LNCaP clone FGC (cell line): Measurements from ENCODE around the gene EIF4G3.

ENCODE experiments used
- DNase-seq: peaks from one replicate; pipeline ENCODE4 v3.0.0-alpha.2; 2011; ENCODE audit warnings: low read depth
- H3K4me3 ChIP-seq: 2 replicates; pipeline ENCODE4 v1.5.1; 2011; ENCODE audit warnings: mild to moderate bottlenecking, low read depth, low read length, control low read depth
- TF ChIP-seq, protein P1 (sequence below): IDR thresholded peaks from 2 replicates; pipeline ENCODE4 v1.5.1; 2012; ENCODE audit warnings: mild to moderate bottlenecking; ENCODE audit not compliant: control insufficient read depth, insufficient read depth; ENCODE audit errors: extremely low read depth

EIF4G3 gene

GRCh38 chr1:21045351-21045750, 131.3 kb downstream of the EIF4G3 start:
- TF ChIP-seq, protein P1, sequence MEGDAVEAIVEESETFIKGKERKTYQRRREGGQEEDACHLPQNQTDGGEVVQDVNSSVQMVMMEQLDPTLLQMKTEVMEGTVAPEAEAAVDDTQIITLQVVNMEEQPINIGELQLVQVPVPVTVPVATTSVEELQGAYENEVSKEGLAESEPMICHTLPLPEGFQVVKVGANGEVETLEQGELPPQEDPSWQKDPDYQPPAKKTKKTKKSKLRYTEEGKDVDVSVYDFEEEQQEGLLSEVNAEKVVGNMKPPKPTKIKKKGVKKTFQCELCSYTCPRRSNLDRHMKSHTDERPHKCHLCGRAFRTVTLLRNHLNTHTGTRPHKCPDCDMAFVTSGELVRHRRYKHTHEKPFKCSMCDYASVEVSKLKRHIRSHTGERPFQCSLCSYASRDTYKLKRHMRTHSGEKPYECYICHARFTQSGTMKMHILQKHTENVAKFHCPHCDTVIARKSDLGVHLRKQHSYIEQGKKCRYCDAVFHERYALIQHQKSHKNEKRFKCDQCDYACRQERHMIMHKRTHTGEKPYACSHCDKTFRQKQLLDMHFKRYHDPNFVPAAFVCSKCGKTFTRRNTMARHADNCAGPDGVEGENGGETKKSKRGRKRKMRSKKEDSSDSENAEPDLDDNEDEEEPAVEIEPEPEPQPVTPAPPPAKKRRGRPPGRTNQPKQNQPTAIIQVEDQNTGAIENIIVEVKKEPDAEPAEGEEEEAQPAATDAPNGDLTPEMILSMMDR: no peak
- H3K4me3 ChIP-seq: no peak overlapping the region
- no peak for DNase-seq

DNA sequence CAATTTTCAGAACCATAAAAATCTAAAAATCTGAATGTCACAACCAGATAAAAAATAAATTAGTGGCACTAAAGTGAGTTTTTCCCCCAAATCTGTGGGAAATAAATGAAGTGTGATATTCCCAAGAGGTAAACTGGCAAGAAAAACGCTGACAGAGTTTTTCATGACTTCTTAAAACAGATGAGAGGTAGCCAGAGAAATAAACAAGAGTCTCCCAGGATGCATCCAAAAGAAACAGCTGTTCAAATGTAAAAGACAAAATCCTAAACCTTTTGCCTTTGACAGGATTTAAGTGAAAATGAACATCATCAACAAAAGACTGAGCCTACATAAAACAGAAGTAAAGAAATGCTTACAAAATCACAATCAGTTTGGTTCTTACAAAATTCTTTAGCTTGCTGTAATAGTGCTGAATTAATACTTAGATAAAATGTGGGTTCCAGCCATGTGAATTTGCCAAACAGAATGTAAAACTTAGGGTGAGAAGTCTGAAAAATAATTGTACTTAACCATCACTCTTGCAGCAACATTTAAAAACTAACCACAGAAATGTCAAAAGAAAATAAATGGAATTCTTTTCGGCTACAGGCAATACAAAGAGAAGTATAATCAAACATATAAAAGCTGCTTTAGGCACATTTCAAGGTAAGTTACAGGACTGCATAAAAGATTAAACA, 133.6 kb downstream of the EIF4G3 start:
- no peak for DNase-seq
- H3K4me3 ChIP-seq: no peak overlapping the region
- TF ChIP-seq, protein P1: no peak

- DNase-seq: no peak
- no peak overlapping the region for H3K4me3 ChIP-seq
- TF ChIP-seq, protein P1: no peak
These were observed 135.2 kb downstream of the EIF4G3 start for GRCh38 chr1:21041541-21041940.

- TF ChIP-seq, protein P1: no peak
- DNase-seq: no peak
- H3K4me3 ChIP-seq: no peak overlapping the region
These were observed 139.6 kb downstream of the EIF4G3 start for GRCh38 chr1:21037091-21037490.

- TF ChIP-seq, protein P1: no peak
- no peak for DNase-seq
- H3K4me3 ChIP-seq: no peak overlapping the region
These were observed 140.9 kb downstream of the EIF4G3 start for GRCh38 chr1:21035794-21036193.

DNA sequence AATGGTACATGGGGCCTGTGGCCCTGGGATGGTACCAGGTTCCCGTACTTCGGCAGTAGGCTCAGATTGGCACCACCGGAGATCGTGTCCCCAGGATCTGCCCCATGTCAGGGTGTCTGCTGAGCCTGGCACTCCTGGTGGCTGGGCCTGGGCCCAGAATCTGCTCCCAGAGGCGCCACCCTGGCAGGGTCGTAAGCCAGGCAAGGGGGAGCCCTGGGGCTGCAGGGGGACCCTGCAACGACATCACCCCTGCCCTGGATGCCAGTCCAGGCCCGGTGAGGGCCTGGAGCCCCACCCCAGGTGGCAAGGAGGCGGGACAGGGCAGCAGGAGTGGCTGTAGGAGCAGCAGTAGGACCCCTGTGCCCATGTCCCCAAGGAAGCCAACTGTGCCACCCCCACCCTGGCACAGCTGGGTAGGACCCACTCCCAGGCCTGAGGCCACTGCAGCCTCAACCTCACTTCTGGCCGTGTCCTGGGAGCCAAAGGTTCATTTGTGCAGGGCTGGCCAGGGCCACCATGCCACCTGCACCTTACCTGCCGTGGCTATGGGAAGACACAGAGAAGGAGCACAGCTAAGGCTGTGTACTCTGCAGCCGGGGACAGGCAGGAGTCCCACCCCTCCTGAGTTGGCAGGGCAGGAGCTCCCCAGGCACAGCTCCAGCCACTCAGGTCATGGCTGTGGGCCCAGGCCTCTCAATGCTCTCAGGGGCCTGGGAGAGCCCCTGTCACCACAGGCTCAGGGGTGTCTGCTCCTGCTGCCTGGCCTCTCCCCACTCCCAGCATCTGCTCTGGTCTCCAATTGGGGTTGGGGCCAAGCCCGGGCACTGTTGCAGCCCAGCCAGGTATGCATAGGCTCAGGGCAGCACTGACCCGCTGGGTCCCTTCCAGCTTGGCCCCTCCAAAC, 141.7 kb downstream of the EIF4G3 start:
- TF ChIP-seq, protein P1: no peak
- no peak for DNase-seq
- no peak overlapping the region for H3K4me3 ChIP-seq
